Kidney (tissue), 14 donors: ENCODE results near the gene CCNO. TPM values are rescaled to one million over a fixed set of nuclear protein-coding genes. Genes with fewer than 3 reads are reported as not detected.

ENCODE experiments used
- DNase-seq, 5 donors: peaks; one replicate each; pipeline ENCODE4 v3.0.0-alpha.2; 2013 to 2020
- FAIRE-seq: peaks from 2 replicates; lab custom pipeline; 2012; peaks lifted over from hg19 to GRCh38; lab: Jason Lieb, UNC
- H3K27ac ChIP-seq, 2 donors: one replicate each; pipeline ENCODE4 v1.7.0; 2013; ENCODE audit warnings: low read depth in 2 of 2, low read length in 2 of 2, inconsistent platforms in 1 of 2
- H3K27me3 ChIP-seq: one replicate; pipeline ENCODE4 v1.7.1; 2013; ENCODE audit warnings: low read length, inconsistent platforms; ENCODE audit not compliant: control insufficient read depth, insufficient read depth
- H3K36me3 ChIP-seq, 3 donors: one replicate each; pipeline versions ENCODE4 v1.7.0 to v1.7.1; 2013; ENCODE audit warnings: low read length in 3 of 3, control low read depth in 1 of 3, inconsistent platforms in 1 of 3; ENCODE audit not compliant: insufficient read depth in 3 of 3, control insufficient read depth in 2 of 3
- H3K4me1 ChIP-seq, 3 donors: one replicate each; pipeline versions ENCODE4 v1.7.0 to v1.7.1; 2013; ENCODE audit warnings: low read length in 3 of 3, inconsistent platforms in 1 of 3, low read depth in 1 of 3; ENCODE audit not compliant: control insufficient read depth in 2 of 3, insufficient read depth in 2 of 3
- H3K4me3 ChIP-seq, 3 donors: one replicate each; pipeline versions ENCODE4 v1.7.0 to v1.8.1; 2013; ENCODE audit warnings: low read length in 3 of 3, control low read depth in 1 of 3, inconsistent platforms in 1 of 3
- H3K9ac ChIP-seq, 3 donors: one replicate each; pipeline versions ENCODE4 v1.7.0 to v1.7.1; 2013; ENCODE audit warnings: low read length in 3 of 3, control low read depth in 1 of 3, inconsistent platforms in 1 of 3
- H3K9me3 ChIP-seq, 3 donors: one replicate each; pipeline versions ENCODE4 v1.7.0 to v1.7.1; 2013; ENCODE audit warnings: low read length in 3 of 3, control low read depth in 1 of 3, inconsistent platforms in 1 of 3; ENCODE audit not compliant: control insufficient read depth in 2 of 3, insufficient read depth in 1 of 3
- CTCF ChIP-seq: IDR thresholded peaks from 3 replicates; pipeline ENCODE4 v1.5.1; 2012; ENCODE audit warnings: mild to moderate bottlenecking, moderate library complexity, borderline replicate concordance; ENCODE audit not compliant: insufficient read depth; ENCODE audit errors: extremely low read depth
- intact Hi-C: fragments of 100-400 bp; cut with DNase I; formaldehyde crosslinking; loops from one replicate; pipeline ENCODE4 v1.11.1; 2022
- polyA plus RNA-seq: library from polyadenylated mRNA; stranded (reverse); fragments of 350-450 nt; fragmentation: Illumina TruSeq; extraction: RNeasy Lipid Tissue Mini Kit (QIAGEN cat#74804); gene quantifications from one replicate; pipeline ENCODE4 v1.2.3, GENCODE V29; 2014; ENCODE audit warnings: low read depth, low replicate concordance; ENCODE audit not compliant: insufficient read depth
- total RNA-seq: library from RNA; stranded (reverse); fragmentation: NEBNext Ultra II Directional; extraction: Animal tissue kit (Norgen Biotek cat#: 25700); gene quantifications from one replicate; pipeline ENCODE4 v1.2.1, GENCODE V29; 2021
- donor health status: control.
- donor health status: control.
- donor health status: control.
- donor health status: control.
- donor health status: control.
- donor health status: DM: yes; HTN: yes; CAD: no.
- donor health status: Normal renal cell carcinoma (clear cell type).

The CCNO gene
- total and polyA plus RNA-seq, 2 donors from 2014 or later: 2.1 to 5.9 TPM

GRCh38 chr5:55236800-55237199, 3.4 kb upstream of the CCNO start:
- no peak for TF ChIP-seq CTCF
- Histone ChIP-seq H3K9me3 (no peaks in the 10 kb centered on the region), H3K27me3 (peaks cover 10% of the 10 kb centered on the region), H3K4me3 (no peak overlapping the region), H3K36me3 (no peaks in the 10 kb centered on the region), H3K9ac (no peak overlapping the region), H3K4me1 (peaks cover 0 to 21% (median 3%) of the 10 kb centered on the region in 3 donors), H3K27ac (no peak overlapping the region)
- FAIRE-seq (no peak), DNase-seq (no peak)
- intact Hi-C loops: no loop called here

- H3K27me3 ChIP-seq: peaks cover 33% of the 10 kb centered on the region
- H3K27ac ChIP-seq: peak overlapping the region in 1 of 2 donors; percentile 32
- DNase-seq (peak; percentile 57 to 82 (median 72)), FAIRE-seq (no peak)
- intact Hi-C loops: no loop called here
- H3K4me1 ChIP-seq: peaks cover 0 to 27% (median 11%) of the 10 kb centered on the region in 3 donors
- no peak for TF ChIP-seq CTCF
- H3K9ac ChIP-seq: peak overlapping the region in 1 of 3 donors; percentile 18
- H3K36me3 ChIP-seq: no peaks in the 10 kb centered on the region
- H3K9me3 ChIP-seq: no peaks in the 10 kb centered on the region
- peak overlapping the region; percentile 62 to 65 (median 63) for H3K4me3 ChIP-seq
Measured at GRCh38 chr5:55234121-55234700, 803 bp upstream of the CCNO start.

- Histone ChIP-seq H3K9ac (peak overlapping the region in 1 of 3 donors; percentile 42), H3K4me1 (peaks cover 0 to 27% (median 11%) of the 10 kb centered on the region in 3 donors), H3K36me3 (no peaks in the 10 kb centered on the region), H3K4me3 (peak overlapping the region; percentile 58 to 66 (median 63)), H3K9me3 (no peaks in the 10 kb centered on the region), H3K27me3 (peaks cover 51% of the 10 kb centered on the region), H3K27ac (no peak overlapping the region)
- peak; percentile 44 to 83 (median 58) for DNase-seq
- no peak for TF ChIP-seq CTCF
- no peak for FAIRE-seq
- intact Hi-C loops: no loop called here
Measured at GRCh38 chr5:55232271-55232984, 980 bp downstream of the CCNO start.
